Measurements from ENCODE around the gene PPP4R1. TPM values are rescaled to one million over a fixed set of nuclear protein-coding genes. Genes with fewer than 3 reads are reported as not detected.

PPP4R1 gene
- total RNA-seq, 4 donors from 2014 or later = 61.7 to 96.0 (median 79.2) TPM

DNA sequence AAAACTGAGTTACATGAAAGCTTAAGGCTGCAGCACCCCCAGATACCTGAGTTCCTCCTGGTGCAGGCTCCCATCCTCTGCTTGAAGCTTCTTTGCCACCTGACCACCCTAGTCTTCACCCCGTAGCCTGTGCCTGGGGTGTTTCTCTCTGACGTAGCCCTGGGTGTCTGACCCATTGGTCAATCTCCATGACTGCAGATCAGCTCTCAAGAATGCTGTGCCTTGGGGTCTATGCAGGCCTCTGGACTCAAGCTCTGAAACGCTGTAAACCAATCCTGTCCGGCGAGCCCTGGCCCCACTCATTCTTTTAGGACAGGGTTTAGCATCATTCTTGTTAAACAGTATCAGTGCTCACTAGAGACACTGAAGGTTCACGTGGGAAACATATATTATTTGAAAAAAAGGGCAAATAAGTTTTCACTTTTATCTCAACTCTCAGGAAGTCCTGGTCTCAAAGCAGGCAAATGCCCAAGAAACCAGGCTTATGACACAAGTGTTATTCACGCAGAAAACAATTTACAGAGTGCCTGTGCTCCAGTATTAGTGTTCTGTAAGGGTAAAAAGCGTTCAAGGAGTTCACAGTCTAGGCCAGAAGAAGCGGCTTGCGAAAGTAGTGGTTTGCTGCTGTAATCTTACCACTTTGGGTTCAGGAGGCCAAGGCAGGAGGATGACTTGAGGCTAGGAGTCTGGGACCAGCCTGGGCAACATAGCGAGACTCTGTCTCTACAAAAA is 22.8 kb upstream of the PPP4R1 start:
- TF ChIP-seq, protein P1, sequence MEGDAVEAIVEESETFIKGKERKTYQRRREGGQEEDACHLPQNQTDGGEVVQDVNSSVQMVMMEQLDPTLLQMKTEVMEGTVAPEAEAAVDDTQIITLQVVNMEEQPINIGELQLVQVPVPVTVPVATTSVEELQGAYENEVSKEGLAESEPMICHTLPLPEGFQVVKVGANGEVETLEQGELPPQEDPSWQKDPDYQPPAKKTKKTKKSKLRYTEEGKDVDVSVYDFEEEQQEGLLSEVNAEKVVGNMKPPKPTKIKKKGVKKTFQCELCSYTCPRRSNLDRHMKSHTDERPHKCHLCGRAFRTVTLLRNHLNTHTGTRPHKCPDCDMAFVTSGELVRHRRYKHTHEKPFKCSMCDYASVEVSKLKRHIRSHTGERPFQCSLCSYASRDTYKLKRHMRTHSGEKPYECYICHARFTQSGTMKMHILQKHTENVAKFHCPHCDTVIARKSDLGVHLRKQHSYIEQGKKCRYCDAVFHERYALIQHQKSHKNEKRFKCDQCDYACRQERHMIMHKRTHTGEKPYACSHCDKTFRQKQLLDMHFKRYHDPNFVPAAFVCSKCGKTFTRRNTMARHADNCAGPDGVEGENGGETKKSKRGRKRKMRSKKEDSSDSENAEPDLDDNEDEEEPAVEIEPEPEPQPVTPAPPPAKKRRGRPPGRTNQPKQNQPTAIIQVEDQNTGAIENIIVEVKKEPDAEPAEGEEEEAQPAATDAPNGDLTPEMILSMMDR (IDR thresholded peaks at IDR 0.05; ENCODE audit: low read depth) = no peak

DNA sequence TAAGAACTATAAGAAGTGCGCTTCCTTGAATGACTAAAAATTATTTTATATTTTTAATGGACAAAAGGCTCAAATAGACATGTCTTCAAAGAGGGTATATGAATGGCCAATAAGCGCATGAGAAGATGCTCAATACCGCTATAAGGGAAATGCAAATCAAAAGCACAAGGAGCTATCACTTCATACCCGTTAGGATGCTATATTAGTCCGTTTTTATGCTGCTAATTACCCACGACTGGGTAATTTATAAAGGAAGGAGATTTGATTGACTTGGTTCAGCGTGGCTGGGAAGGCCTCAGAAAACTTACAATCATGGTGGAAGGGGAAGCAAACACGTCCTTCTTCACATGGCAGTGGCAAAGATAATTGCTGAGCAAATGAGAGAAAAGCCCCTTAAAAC is 20.5 kb upstream of the PPP4R1 start:
- TF ChIP-seq, protein P1 (IDR thresholded peaks at IDR 0.05; ENCODE audit: low read depth) = no peak

DNA sequence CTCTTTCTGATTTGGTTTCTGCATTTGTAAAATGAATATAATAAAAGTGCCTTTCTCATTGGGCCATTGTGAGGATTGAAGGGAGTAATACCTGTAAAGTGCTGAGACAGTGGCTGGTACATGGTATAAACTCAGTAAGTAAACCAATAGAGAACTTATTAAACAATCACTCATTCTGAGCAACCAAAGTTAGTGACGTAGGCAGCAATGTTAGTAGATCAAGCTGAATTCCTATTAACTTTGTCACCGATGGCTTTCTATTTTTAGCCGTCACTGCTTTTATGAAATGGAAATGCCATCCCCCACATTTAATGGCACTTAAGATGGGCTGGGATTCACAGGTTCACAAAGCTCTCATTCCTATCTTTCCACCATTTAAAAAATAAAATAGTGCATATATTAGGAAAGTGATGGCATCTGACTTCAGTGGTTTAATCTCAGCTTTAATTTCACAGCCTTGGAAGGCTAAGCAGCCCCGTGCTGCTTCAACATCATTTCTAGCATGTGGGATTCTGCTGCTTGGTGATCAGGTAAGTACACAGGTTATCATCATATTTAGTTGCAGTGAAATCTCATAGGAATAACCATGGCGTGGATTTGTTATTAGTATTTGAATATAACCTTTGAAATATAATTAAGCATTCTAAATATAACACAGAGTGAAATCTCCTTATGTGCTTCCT is 17.6 kb upstream of the PPP4R1 start:
- TF ChIP-seq, protein P1 (IDR thresholded peaks at IDR 0.05; ENCODE audit: low read depth) = no peak

DNA sequence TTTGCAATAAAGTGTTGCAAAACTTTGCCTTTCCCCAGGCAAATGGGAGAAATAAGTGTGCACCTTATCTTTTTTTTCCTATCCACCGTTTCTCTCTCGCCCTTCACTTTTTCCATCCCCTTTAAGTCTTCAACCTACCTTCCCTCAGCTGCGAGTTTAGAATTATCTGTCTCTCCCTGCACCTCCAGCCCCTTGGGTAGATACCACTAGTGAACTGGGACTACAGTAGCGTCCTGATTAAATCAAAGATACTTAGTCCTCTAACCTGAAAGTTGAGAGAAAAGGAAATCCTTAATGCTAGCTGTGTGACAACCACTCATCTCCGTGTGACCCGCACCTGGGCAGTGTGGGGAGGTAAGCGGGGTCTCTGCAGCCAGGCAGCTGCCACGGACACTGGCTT is 16.1 kb upstream of the PPP4R1 start:
- TF ChIP-seq, protein P1 (IDR thresholded peaks at IDR 0.05; ENCODE audit: low read depth) = no peak

DNA sequence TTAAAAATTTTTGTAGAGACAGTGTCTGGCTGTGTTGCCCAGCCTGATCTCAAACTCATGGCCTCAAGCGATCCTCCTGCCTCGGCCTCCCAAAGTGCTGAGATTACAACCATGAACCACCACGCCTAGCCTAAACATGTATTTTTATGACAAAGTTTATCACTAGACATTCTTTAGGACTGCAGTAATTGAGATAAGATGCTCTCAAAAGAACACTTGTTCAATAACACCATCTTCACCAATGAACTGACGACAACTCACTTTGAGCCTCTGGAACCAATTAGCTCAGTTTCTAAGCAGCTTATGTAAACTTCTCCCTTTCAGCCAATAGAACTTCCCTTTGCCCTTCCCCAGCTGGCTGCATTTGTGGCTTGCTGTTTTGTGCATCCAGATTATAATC is 15.3 kb upstream of the PPP4R1 start:
- TF ChIP-seq, protein P1 (IDR thresholded peaks at IDR 0.05; ENCODE audit: low read depth) = no peak

DNA sequence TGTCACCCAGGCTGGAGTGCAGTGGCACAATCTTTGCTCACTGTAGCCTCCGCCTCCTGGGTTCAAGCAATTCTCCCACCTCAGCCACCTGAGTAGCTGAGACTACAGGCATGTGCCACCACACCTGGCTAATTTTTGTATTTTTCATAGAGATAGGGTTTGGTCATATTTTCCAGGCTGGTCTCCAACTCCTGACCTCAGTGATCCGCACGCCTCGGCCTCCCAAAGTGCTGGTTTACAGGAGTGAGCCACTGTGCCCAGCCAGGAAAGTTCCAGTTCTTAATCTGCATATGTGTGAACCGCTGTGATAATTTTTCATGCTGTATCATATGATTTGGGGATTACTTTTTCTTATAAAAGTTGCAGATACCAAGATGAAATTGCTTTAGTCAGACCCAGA is 14.6 kb upstream of the PPP4R1 start:
- TF ChIP-seq, protein P1 (IDR thresholded peaks at IDR 0.05; ENCODE audit: low read depth) = no peak

DNA sequence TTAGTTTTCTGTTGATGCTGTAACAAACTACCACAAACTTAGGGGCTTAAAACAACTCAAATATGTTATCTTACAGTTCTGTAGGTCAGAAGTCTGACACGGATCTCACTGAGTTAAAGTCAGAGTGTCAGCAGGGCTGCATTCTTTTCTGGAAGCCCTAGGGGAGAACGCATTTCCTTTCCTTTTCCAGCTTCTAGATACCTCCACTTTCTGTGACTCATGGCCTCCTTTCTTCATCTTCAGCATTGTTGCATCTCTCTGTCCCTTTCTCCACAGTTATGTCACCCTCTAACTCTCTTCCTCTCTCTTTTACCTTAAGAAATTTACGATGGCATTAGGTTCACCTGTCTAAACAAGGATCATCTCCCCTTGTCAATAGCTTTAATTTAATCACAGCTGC is 13.3 kb upstream of the PPP4R1 start:
- TF ChIP-seq, protein P1 (IDR thresholded peaks at IDR 0.05; ENCODE audit: low read depth) = no peak

Data from subcutaneous adipose tissue (tissue), 4 donors.